ENCODE data around the gene BGLAP. TPM values are rescaled to one million over a fixed set of nuclear protein-coding genes. Genes with fewer than 3 reads are reported as not detected.
A peak's percentile ranks its signal among the peaks of the same experiment; 100 is the strongest.

BGLAP gene
- total RNA-seq, 1 donor from 2014 or later: not detected

- H3K4me3 ChIP-seq (ENCODE audit: low read depth, low read length): no peak overlapping the region
- no peak for DNase-seq (ENCODE audit: low read depth)
- no peak for TF ChIP-seq CTCF (IDR thresholded peaks at IDR 0.05; ENCODE audit: insufficient read depth, low read length, severe bottlenecking)
- H3K27me3 ChIP-seq (ENCODE audit: control insufficient read depth, insufficient read depth, low read length): no peaks in the 10 kb centered on the region
- peaks cover 46% of the 10 kb centered on the region for H3K36me3 ChIP-seq (ENCODE audit: control insufficient read depth, insufficient read depth, low read length)
- FAIRE-seq: no peak
Measured at GRCh38 chr1:156270314-156270713, 28.3 kb downstream of the BGLAP start.

- no peak for FAIRE-seq
- no peak for TF ChIP-seq CTCF (IDR thresholded peaks at IDR 0.05; ENCODE audit: insufficient read depth, low read length, severe bottlenecking)
- Histone ChIP-seq H3K36me3 (ENCODE audit: control insufficient read depth, insufficient read depth, low read length) (peaks cover 38% of the 10 kb centered on the region), H3K4me3 (ENCODE audit: low read depth, low read length) (no peak overlapping the region), H3K27me3 (ENCODE audit: control insufficient read depth, insufficient read depth, low read length) (no peaks in the 10 kb centered on the region)
- no peak for DNase-seq (ENCODE audit: low read depth)
Measured at GRCh38 chr1:156276532-156276931, 34.5 kb downstream of the BGLAP start.

- FAIRE-seq: peak; percentile 52
- Histone ChIP-seq H3K36me3 (ENCODE audit: control insufficient read depth, insufficient read depth, low read length) (peaks cover 36% of the 10 kb centered on the region), H3K4me3 (ENCODE audit: low read depth, low read length) (no peak overlapping the region), H3K27me3 (ENCODE audit: control insufficient read depth, insufficient read depth, low read length) (no peaks in the 10 kb centered on the region)
- no peak for TF ChIP-seq CTCF (IDR thresholded peaks at IDR 0.05; ENCODE audit: insufficient read depth, low read length, severe bottlenecking)
- peak; percentile 58 for DNase-seq (ENCODE audit: low read depth)
Measured at GRCh38 chr1:156276966-156277381, 35.0 kb downstream of the BGLAP start.

- peaks cover 19% of the 10 kb centered on the region for H3K36me3 ChIP-seq (ENCODE audit: control insufficient read depth, insufficient read depth, low read length)
- TF ChIP-seq CTCF (IDR thresholded peaks at IDR 0.05; ENCODE audit: insufficient read depth, low read length, severe bottlenecking): no peak
- H3K4me3 ChIP-seq (ENCODE audit: low read depth, low read length): no peak overlapping the region
- no peak for FAIRE-seq
- DNase-seq (ENCODE audit: low read depth): no peak
- H3K27me3 ChIP-seq (ENCODE audit: control insufficient read depth, insufficient read depth, low read length): no peaks in the 10 kb centered on the region
Measured at GRCh38 chr1:156279837-156280236, 37.9 kb downstream of the BGLAP start.

- no peak for DNase-seq (ENCODE audit: low read depth)
- H3K36me3 ChIP-seq (ENCODE audit: control insufficient read depth, insufficient read depth, low read length): peaks cover 25% of the 10 kb centered on the region
Measured at GRCh38 chr1:156281281-156281680, 39.3 kb downstream of the BGLAP start.

More at GRCh38 chr1:156281281-156281680, 39.3 kb downstream of the BGLAP start:
- FAIRE-seq: no peak
- no peak overlapping the region for H3K4me3 ChIP-seq (ENCODE audit: low read depth, low read length)
- H3K27me3 ChIP-seq (ENCODE audit: control insufficient read depth, insufficient read depth, low read length): no peaks in the 10 kb centered on the region
- TF ChIP-seq CTCF (IDR thresholded peaks at IDR 0.05; ENCODE audit: insufficient read depth, low read length, severe bottlenecking): no peak
